ENCODE measurements around the gene EYA2.

Gene EYA2

DNA sequence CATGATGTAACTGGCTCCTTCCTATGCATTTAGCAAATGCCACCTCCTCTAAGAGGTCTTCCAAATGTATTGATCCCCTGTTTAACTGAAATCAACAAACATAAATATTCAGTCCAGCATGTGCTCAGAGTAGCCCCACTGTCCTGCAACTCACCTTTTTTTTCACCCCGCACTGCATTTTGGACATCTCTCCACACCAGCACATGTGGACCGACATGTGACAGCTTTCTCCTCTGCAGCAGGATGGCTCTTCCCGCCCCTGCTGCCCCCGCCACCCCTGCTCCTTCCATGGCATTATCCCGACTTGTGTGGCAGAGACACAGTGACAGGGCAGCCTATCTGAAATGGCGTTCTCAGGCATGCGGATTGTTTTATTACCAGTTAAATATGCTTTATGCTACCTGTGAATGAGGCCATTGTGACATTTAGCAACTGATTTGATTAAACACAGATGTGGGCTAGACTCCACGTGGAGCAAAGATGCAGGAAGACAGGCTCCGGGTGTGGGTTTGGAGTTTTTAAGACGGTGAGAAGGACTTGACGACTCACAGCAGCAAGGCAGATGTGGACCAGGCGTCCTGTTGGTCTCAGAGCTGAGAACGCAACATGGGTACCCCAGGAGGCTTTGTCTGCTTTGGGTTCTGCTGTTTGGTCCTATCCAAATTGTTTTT lies 161.2 kb downstream of the EYA2 start:
- H3K4me3 ChIP-seq (ENCODE audit: control insufficient read depth, low read depth, low read length): no peak overlapping the region
- DNase-seq (ENCODE audit: low read depth): peak; percentile 23
- TF ChIP-seq, protein P1, sequence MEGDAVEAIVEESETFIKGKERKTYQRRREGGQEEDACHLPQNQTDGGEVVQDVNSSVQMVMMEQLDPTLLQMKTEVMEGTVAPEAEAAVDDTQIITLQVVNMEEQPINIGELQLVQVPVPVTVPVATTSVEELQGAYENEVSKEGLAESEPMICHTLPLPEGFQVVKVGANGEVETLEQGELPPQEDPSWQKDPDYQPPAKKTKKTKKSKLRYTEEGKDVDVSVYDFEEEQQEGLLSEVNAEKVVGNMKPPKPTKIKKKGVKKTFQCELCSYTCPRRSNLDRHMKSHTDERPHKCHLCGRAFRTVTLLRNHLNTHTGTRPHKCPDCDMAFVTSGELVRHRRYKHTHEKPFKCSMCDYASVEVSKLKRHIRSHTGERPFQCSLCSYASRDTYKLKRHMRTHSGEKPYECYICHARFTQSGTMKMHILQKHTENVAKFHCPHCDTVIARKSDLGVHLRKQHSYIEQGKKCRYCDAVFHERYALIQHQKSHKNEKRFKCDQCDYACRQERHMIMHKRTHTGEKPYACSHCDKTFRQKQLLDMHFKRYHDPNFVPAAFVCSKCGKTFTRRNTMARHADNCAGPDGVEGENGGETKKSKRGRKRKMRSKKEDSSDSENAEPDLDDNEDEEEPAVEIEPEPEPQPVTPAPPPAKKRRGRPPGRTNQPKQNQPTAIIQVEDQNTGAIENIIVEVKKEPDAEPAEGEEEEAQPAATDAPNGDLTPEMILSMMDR (IDR thresholded peaks at IDR 0.05; ENCODE audit: control insufficient read depth, insufficient read depth, low read depth, low read length, missing control alignments): no peak

DNA sequence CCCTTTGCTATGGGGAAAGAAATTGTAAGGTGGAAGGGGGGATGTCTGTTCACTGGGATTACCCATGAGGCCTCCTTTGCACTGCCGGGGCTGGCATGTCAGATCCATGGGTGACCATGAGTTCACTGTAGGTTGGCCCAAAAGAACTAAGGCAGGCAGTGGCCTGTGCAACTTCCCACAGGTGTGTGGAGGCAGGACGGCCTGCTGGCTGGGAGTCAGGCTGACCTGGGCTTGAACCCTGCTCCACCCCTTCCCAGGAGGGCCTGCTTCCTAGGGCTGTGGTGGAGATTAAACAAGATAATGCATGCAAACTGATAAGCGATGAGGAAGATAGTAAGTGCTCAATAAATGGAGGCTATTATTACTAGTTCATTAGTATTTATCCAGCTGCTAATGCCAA lies 163.0 kb downstream of the EYA2 start:
- no peak overlapping the region for H3K4me3 ChIP-seq (ENCODE audit: control insufficient read depth, low read depth, low read length)
- no peak for DNase-seq (ENCODE audit: low read depth)
- TF ChIP-seq, protein P1 (IDR thresholded peaks at IDR 0.05; ENCODE audit: control insufficient read depth, insufficient read depth, low read depth, low read length, missing control alignments): no peak

- no peak overlapping the region for H3K4me3 ChIP-seq (ENCODE audit: control insufficient read depth, low read depth, low read length)
- DNase-seq (ENCODE audit: low read depth): no peak
- TF ChIP-seq, protein P1 (IDR thresholded peaks at IDR 0.05; ENCODE audit: control insufficient read depth, insufficient read depth, low read depth, low read length, missing control alignments): no peak
These were observed 163.6 kb downstream of the EYA2 start for GRCh38 chr20:47058236-47058635.

- TF ChIP-seq, protein P1 (IDR thresholded peaks at IDR 0.05; ENCODE audit: control insufficient read depth, insufficient read depth, low read depth, low read length, missing control alignments): no peak
- DNase-seq (ENCODE audit: low read depth): no peak
These were observed 164.9 kb downstream of the EYA2 start for GRCh38 chr20:47059536-47059935.

GRCh38 chr20:47061549-47061948 lies 166.9 kb downstream of the EYA2 start:
- TF ChIP-seq, protein P1 (IDR thresholded peaks at IDR 0.05; ENCODE audit: control insufficient read depth, insufficient read depth, low read depth, low read length, missing control alignments): no peak
- H3K4me3 ChIP-seq (ENCODE audit: control insufficient read depth, low read depth, low read length): no peak overlapping the region
- no peak for DNase-seq (ENCODE audit: low read depth)

More at GRCh38 chr20:47059536-47059935, 164.9 kb downstream of the EYA2 start:
- no peak overlapping the region for H3K4me3 ChIP-seq (ENCODE audit: control insufficient read depth, low read depth, low read length)

GRCh38 chr20:47062226-47062890 lies 167.7 kb downstream of the EYA2 start:
- H3K4me3 ChIP-seq (ENCODE audit: control insufficient read depth, low read depth, low read length): no peak overlapping the region
- no peak for DNase-seq (ENCODE audit: low read depth)
- TF ChIP-seq, protein P1 (IDR thresholded peaks at IDR 0.05; ENCODE audit: control insufficient read depth, insufficient read depth, low read depth, low read length, missing control alignments): no peak
